ENCODE measurements around the gene PFAS.

DNA sequence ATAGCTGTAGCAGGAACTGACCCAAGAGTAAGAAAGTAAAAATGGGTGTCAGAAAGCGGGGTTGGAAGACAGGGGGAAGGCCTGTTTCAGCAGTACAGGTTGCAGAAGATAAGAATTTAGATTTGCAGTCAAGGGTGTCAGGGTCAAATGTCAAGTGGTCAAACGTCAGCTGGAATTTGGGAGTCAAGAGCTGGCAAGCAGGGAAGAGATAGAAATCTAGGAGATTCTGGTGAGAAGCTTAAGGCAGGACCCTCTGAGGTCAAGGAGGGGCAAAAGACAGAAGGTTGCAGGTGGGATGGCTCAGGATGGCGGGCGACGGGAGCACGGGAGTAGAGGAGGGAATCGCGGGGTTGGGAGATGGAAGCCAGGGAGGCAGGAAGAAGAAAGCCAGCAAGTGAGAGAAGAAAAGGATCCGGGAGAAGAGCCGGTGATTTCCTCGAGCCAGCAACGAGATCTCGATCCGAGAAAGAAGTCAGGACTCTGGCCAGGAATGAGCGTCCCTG is 45.8 kb downstream of the PFAS start:
- TF ChIP-seq, protein P1, sequence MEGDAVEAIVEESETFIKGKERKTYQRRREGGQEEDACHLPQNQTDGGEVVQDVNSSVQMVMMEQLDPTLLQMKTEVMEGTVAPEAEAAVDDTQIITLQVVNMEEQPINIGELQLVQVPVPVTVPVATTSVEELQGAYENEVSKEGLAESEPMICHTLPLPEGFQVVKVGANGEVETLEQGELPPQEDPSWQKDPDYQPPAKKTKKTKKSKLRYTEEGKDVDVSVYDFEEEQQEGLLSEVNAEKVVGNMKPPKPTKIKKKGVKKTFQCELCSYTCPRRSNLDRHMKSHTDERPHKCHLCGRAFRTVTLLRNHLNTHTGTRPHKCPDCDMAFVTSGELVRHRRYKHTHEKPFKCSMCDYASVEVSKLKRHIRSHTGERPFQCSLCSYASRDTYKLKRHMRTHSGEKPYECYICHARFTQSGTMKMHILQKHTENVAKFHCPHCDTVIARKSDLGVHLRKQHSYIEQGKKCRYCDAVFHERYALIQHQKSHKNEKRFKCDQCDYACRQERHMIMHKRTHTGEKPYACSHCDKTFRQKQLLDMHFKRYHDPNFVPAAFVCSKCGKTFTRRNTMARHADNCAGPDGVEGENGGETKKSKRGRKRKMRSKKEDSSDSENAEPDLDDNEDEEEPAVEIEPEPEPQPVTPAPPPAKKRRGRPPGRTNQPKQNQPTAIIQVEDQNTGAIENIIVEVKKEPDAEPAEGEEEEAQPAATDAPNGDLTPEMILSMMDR (IDR thresholded peaks at IDR 0.05) = no peak
- no peak for TF ChIP-seq POLR2A (IDR thresholded peaks at IDR 0.05)

All from lower leg skin (tissue), 3 donors.